ENCODE data around the gene RALGAPB. TPM values are rescaled to one million over a fixed set of nuclear protein-coding genes. Genes with fewer than 3 reads are reported as not detected.

The RALGAPB gene
- total RNA-seq, 1 experiment from 2014 or later: 24.0 TPM

GRCh38 chr20:38581013-38581412 lies 108.4 kb downstream of the RALGAPB start, which contains the start of gene ADIG:
Gene ADIG (plus strand): TSS chr20:38581197. CDS start chr20:38581251, 54 bp downstream.
- no TSS peak for BruUV-seq (replicated peaks)
- DNase-seq (ENCODE audit: low read depth, low spot score) (no peak), ATAC-seq (peak; percentile 55)
- Histone ChIP-seq H3K9me2 (ENCODE audit: insufficient read depth) (no peaks in the 10 kb centered on the region), H2AFZ (ENCODE audit: low read depth, low read length, poor library complexity, severe bottlenecking) (no peak within 1 kb of the TSS), H3K9me3 (ENCODE audit: control insufficient read depth in 1 of 2, insufficient read depth in 1 of 2, low read depth in 1 of 2, low read length in 2 of 2) (no peaks in the 10 kb centered on the region), H3K4me3 (replicated peaks in 1 of 2; ENCODE audit: low read depth in 1 of 2, low read length in 2 of 2) (no peak within 1 kb of the TSS), H3K79me2 (ENCODE audit: insufficient read depth, low read length) (no peaks in the 10 kb centered on the region), H3K27me3 (ENCODE audit: insufficient read depth, low read length) (0 out of 2 replicates have a peak, but pooled peaks cover 3% of the 10 kb centered on the region), H3K4me1 (ENCODE audit: control insufficient read depth in 1 of 2, insufficient read depth in 2 of 2, low read length in 2 of 2) (no peaks in the 10 kb centered on the region), H3K4me2 (ENCODE audit: low read length) (no peak within 1 kb of the TSS), H4K20me1 (ENCODE audit: insufficient read depth) (no peaks in the 10 kb centered on the region), H3K9ac (ENCODE audit: low read length) (no peak within 1 kb of the TSS), H3K27ac (ENCODE audit: low read depth, low read length) (no peak within 1 kb of the TSS), H3K36me3 (ENCODE audit: control insufficient read depth in 1 of 2, insufficient read depth in 2 of 2, low read length in 2 of 2) (no peaks in the 10 kb centered on the region; a peak in 1 of 4 replicates)
- CTCF ChIA-PET: no interaction called here
- intact Hi-C loops (cut with micrococcal nuclease): no loop called here
- RAD21 ChIA-PET (ENCODE audit: low non-redundant PET in 1 of 2, low total read pairs in 2 of 2, uncharacterized antibody in 2 of 2, unreplicated experiment in 2 of 2): no interaction called here
- POLR2A ChIA-PET: no interaction called here
- no peak for TF ChIP-seq CBX3 (IDR thresholded peaks at IDR 0.05; ENCODE audit: low read depth)

GRCh38 chr20:38581830-38582358 lies 109.3 kb downstream of the RALGAPB start:
- no peak for DNase-seq (ENCODE audit: low read depth, low spot score)
- H3K27me3 ChIP-seq (ENCODE audit: insufficient read depth, low read length): 0 out of 2 replicates have a peak, but pooled peaks cover 3% of the 10 kb centered on the region
- H3K9me3 ChIP-seq (ENCODE audit: control insufficient read depth in 1 of 2, insufficient read depth in 1 of 2, low read depth in 1 of 2, low read length in 2 of 2): no peaks in the 10 kb centered on the region
- no peaks in the 10 kb centered on the region for H4K20me1 ChIP-seq (ENCODE audit: insufficient read depth)
- RAD21 ChIA-PET (ENCODE audit: low non-redundant PET in 1 of 2, low total read pairs in 2 of 2, uncharacterized antibody in 2 of 2, unreplicated experiment in 2 of 2): no interaction called here
- no peak overlapping the region for H3K9ac ChIP-seq (ENCODE audit: low read length)
- no peaks in the 10 kb centered on the region for H3K9me2 ChIP-seq (ENCODE audit: insufficient read depth)
- BruUV-seq (replicated peaks): TSS peak; percentile 20
- intact Hi-C loops (cut with micrococcal nuclease): no loop called here
- no peaks in the 10 kb centered on the region for H3K79me2 ChIP-seq (ENCODE audit: insufficient read depth, low read length)
- no peak for ATAC-seq
- no peak overlapping the region for H3K4me2 ChIP-seq (ENCODE audit: low read length)
- H3K4me1 ChIP-seq (ENCODE audit: control insufficient read depth in 1 of 2, insufficient read depth in 2 of 2, low read length in 2 of 2): no peaks in the 10 kb centered on the region
- H2AFZ ChIP-seq (ENCODE audit: low read depth, low read length, poor library complexity, severe bottlenecking): no peak overlapping the region
- H3K4me3 ChIP-seq (replicated peaks in 1 of 2; ENCODE audit: low read depth in 1 of 2, low read length in 2 of 2): no peak overlapping the region
- H3K36me3 ChIP-seq (ENCODE audit: control insufficient read depth in 1 of 2, insufficient read depth in 2 of 2, low read length in 2 of 2): no peaks in the 10 kb centered on the region
- no peak overlapping the region for H3K27ac ChIP-seq (ENCODE audit: low read depth, low read length)
- CTCF ChIA-PET: no interaction called here
- POLR2A ChIA-PET: no interaction called here
- TF ChIP-seq SP1 (IDR thresholded peaks at IDR 0.05; ENCODE audit: low read depth) (no peak), EZH2 (IDR thresholded peaks at IDR 0.05) (no peak), RAD21 (IDR thresholded peaks at IDR 0.05; ENCODE audit: low read depth) (no peak), CTCF (IDR thresholded peaks at IDR 0.05 in 2 of 3, conservative IDR thresholded peaks at IDR 0.05 in 1 of 3; ENCODE audit: borderline replicate concordance in 1 of 3, insufficient read depth in 1 of 3, low read depth in 2 of 3, low read length in 2 of 3) (no peak), MAX (IDR thresholded peaks at IDR 0.05) (no peak), ATF3 (IDR thresholded peaks at IDR 0.05) (no peak), CBX3 (IDR thresholded peaks at IDR 0.05; ENCODE audit: low read depth) (no peak), POLR2AphosphoS5 (IDR thresholded peaks at IDR 0.05; ENCODE audit: low read depth, low read length) (no peak), EGR1 (IDR thresholded peaks at IDR 0.05; ENCODE audit: low read depth) (no peak), POLR2A (IDR thresholded peaks at IDR 0.05; ENCODE audit: borderline replicate concordance, extremely low read depth, insufficient read depth, insufficient read length) (no peak), ZFX (IDR thresholded peaks at IDR 0.05) (no peak), ELF1 (IDR thresholded peaks at IDR 0.05; ENCODE audit: borderline replicate concordance, low read depth) (no peak), TCF7L2 (IDR thresholded peaks at IDR 0.05; ENCODE audit: borderline replicate concordance, extremely low read depth, insufficient read depth, insufficient read length) (no peak), ZBTB33 (IDR thresholded peaks at IDR 0.05; ENCODE audit: extremely low read depth, insufficient replicate concordance, low read length) (no peak), YY1 (IDR thresholded peaks at IDR 0.05; ENCODE audit: extremely low read depth, insufficient replicate concordance, low read depth, low read length) (no peak), SIN3A (IDR thresholded peaks at IDR 0.05; ENCODE audit: low read depth) (no peak), SRF (IDR thresholded peaks at IDR 0.05; ENCODE audit: low read depth) (no peak), JUND (IDR thresholded peaks at IDR 0.05) (no peak), FOSL1 (IDR thresholded peaks at IDR 0.05; ENCODE audit: low read depth) (no peak)

All from HCT116 (cell line).